Transverse colon (tissue), 3 donors: ENCODE results near the gene HNRNPH3.

Experiments used
- CTCF ChIP-seq, 5 experiments: fragments of 200-600 bp in 3 of 5; fragments of 450-650 bp in 2 of 5; sonication (generic) in 3 of 5; IDR thresholded peaks; 1 replicate in 2 of 5; 2 replicates in 3 of 5; pipeline ENCODE4 v1.5.1; 2016 to 2017; ENCODE audit warnings: antibody characterized with exemption in 5 of 5, inconsistent platforms in 3 of 5, mild to moderate bottlenecking in 2 of 5, moderate library complexity in 1 of 5
- EP300 ChIP-seq: sonication (generic); formaldehyde crosslinking; IDR thresholded peaks from one replicate; pipeline ENCODE4 v1.6.1; 2017; ENCODE audit warnings: antibody characterized with exemption, low read depth
- POLR2A ChIP-seq: fragments of 450-650 bp; IDR thresholded peaks from one replicate; pipeline ENCODE4 v1.6.1; 2016; ENCODE audit warnings: antibody characterized with exemption, mild to moderate bottlenecking, moderate library complexity

GRCh38 chr10:68332259-68333057 lies 594 bp downstream of the HNRNPH3 start, which contains the start of gene PBLD:
- TF ChIP-seq POLR2A (peak; percentile 84), CTCF (IDR thresholded peaks at IDR 0.05) (peak; percentile 29 to 73 (median 48)), EP300 (no peak)
